GM21367 (cell line): ENCODE results near the gene PRSS58.

Experiments
- ATAC-seq: cut with Tn5 transposase; IDR thresholded peaks from one replicate; pipeline ENCODE4 v1.9.1; 2021; ENCODE audit not compliant: unreplicated experiment

Gene PRSS58, protein sequence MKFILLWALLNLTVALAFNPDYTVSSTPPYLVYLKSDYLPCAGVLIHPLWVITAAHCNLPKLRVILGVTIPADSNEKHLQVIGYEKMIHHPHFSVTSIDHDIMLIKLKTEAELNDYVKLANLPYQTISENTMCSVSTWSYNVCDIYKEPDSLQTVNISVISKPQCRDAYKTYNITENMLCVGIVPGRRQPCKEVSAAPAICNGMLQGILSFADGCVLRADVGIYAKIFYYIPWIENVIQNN

DNA sequence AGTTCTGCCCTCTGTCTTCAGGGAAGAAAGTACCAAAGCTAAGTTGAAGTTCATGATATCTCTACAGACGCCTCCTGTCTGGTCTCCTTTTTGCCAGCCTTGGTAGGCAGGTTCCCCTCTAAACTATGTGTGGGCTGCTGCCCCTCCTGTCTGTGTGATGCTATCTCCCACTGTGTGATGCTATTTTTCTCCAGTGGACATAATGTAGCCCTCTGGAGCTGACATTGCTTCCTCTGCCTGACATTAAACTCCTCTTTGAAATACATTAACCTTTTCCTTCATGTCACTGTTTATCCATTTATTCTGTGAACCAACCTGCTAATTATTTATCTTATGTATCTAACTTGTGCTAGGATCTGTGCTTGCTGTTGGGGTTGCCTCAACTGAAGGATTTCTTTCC, at the start of gene PRSS58:
PRSS58 (minus strand) TSS at position 101 of the 400 bp plus-strand sequence. CDS start 351 bp downstream, outside the sequence.
- no peak for ATAC-seq

DNA sequence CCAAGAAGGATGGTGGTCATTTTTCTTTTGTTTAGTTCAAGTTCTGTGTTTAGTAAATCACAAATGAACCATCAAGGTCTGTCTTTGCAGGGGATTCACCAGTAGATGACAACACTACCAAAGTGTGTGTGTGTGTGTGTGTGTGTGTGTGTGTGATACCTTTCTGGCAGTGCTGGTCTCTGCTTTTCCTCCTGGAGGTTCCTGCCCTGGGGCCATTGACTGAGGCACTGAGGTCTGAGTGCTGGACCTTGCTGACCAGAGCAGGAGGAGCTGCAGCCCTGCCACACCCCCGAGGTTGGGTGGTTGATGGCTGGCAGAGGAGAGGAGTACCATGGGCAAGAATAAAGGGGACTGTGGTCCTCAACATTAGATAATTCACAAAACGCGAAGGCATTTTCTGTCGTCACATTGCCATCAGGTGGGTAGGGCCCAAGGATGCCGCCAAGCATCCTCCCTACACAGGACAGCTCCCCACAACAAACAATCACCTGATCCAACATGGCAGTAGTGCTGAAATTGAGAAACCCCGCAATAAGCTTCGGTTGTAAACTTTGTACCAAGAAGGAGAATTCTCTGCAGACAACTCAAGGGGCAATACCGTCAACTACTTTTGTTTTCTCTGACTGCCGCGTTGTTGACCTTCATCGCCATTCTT, 49.5 kb upstream of the PRSS58 start:
- ATAC-seq, result no peak

DNA sequence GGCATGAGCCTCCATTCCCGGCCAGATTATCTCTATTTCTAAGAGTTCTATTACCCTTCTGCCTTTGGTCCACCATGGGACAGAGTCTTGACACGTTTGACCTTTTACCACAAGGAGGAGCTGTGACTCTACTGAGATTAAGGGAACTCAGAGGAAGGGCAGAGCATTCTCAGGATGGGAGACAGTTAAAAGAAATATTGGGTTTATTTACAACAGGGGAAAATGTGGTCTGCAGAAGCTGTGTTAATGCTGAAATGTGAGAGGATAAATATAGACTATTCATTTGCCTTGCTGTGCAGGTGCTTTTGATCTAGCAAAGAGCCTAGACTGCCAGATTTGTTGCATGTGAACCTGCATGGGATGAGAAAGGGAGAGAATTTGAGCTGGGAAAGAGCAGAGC, 45.8 kb upstream of the PRSS58 start:
- no peak for ATAC-seq

DNA sequence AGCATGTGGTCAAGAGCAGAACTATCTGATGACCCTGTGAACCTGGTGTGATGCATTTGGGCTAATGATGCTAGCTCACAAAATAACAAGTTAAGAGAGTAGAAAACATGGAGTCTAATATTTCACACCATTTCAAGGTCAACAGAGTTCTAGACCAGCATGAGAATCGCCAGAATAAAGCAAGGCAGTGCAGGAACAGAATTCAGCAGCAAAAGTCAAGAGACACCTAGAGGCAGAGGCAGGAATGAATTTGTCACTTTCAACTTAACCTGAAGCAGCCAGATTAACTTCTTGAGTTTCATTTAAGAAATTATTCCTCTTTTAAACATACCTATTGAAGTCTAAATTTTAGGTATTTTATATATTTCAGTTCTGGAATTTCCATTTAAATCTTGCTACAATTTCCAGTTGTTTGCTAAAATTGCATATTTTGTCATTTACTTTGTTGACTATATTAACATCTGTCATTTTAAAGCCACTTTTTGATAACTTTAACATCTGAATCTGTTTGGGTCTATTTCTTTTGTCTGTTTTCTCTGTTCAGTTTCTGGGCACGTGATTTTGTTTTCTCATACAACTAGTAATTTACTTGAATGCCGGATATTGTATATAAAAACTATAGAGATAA, 44.2 kb upstream of the PRSS58 start:
- ATAC-seq, result no peak

DNA sequence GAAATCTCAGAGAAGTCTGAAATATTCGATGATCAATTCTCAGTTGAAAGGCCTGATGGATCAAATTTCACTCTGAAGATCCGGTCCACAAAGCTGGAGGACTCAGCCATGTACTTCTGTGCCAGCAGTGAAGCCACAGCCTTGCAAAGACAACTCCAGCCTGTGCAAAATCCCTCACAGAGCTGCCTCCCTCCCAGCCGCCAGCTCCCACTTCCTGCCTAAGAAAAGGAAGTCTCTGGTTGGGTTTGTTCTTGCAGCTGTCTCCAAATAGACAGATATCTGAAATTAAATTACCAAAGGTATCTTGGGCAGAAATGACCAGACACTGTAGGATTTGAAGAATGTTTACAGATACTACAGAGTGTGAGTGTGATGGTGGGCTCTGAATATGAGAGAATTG, 43.4 kb upstream of the PRSS58 start:
- ATAC-seq, result no peak

DNA sequence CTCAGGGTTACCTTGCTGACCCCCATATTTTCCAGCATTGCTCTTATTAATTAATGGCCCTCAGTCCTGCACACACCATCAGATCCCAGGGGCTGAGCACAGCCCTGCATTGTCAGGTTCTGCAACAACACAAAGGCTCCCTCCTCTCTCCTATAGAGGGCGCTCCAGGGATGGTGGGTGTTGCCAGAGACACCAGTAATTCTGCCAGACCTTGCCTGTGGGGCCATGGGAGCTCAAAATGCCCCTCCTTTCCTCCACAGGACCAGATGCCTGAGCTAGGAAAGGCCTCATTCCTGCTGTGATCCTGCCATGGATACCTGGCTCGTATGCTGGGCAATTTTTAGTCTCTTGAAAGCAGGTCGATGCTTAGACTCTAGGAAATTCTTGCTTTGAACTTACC, 42.8 kb upstream of the PRSS58 start:
- ATAC-seq, result no peak

DNA sequence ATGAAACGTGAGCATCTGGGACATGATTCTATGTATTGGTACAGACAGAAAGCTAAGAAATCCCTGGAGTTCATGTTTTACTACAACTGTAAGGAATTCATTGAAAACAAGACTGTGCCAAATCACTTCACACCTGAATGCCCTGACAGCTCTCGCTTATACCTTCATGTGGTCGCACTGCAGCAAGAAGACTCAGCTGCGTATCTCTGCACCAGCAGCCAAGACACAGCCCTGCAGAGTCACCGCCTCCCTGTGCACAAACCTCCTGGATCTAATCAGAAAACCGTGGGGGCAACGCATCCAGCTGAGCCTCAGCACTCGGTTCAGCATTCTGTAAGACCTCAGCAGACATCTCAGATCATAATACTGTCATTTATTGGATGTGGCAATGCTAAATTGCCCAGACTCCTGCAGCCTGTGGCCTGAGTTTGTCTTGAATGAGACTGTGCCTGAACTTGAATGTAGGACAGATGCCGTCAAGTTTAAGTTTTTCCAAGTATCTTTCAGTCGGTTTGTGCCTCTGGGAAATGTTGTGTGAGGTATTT, 41.5 kb upstream of the PRSS58 start:
- ATAC-seq, result no peak

DNA sequence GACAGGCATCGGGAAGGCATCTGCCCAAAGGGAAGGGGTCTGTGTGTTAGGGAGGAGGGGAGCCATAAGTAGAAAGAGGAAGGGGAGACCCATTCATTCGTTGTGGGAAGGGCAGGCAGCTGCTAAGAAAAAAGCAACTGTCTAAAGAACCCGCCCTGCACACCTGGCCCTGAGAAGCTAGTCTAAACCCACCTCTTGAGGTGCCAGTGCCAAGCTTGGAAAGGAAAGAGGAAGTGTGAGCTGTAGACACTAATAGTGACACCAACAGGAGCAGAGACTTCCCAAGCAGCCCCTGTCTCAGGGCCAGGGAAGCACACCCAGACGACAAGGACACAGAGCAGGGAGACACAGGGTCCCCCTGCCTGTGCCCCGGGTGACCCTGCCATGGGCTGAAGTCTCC, 40.8 kb upstream of the PRSS58 start:
- no peak for ATAC-seq

DNA sequence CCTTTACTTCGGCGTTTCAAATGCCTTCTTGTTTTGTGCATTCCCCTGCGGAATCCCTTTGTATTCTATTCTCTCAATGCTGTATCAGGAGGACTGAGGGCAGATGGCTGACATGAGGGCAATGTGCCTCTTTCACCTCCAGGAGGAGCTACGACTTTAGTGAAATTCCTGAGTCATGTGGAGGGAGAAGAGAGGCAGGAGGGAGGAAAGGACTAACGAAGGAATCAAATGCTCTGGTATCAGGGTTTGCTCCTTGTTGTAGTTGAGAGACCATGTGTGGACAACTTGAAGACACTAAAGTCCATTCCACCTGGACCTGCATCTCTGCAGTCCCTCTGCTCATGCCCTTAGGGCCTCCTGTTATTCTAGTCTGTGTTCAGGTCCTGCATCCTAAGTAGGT, 40.2 kb upstream of the PRSS58 start:
- no peak for ATAC-seq

DNA sequence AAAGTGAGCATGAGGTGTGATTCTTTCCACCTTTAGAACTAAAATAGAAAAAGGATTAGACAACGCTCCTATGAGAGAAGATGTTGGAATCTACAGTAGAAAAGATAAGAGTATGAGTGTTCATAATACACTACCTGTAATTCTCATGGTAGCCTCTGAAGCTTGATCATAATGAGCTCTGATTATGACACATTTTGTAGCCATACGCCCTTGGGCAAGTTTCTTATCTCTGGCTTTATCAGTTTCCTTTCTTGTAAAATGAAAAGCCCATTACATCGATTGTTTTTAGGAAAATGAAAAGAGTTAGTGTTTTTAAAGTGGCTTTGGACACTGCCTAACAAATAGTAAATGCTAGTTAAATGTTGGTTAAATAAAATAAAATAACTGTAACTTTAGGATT, 22.4 kb upstream of the PRSS58 start:
- ATAC-seq, result no peak

DNA sequence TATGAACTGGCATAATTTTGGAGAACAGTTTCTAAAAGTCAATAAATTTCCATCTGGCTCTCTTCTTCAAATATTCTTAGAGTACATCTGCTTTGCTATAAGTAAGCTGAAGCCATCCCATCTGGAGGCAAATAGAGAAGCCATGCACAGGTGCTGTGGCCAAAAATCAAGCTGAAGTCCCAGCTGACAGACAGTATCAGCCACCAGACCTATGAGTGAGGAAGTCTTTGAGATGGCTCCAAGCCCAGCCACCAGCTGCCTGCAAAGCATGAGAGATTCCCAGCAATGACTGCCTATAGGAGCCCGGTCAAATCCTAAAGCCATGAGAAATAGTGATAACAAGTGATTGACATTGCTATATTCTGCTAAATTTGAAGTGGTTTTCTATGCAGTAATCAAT, 21.7 kb upstream of the PRSS58 start:
- no peak for ATAC-seq

DNA sequence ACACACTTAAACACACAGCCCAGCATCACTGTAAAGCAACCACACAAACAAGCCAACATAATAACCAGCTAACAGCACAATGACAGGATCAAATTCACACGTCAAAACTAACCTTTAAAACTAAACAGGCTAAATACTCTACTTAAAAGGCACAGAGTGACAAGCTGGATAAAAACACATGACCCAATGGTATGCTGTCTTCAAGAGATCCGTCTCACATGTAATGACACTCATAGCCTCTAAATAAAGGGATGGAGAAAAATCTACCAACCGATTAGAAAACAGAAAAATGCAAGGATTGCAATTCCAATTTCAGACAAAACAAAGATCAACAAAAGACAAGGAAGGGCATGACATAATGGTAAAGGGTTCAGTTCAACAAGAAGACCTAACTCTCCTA, 17.2 kb upstream of the PRSS58 start:
- ATAC-seq, result no peak

DNA sequence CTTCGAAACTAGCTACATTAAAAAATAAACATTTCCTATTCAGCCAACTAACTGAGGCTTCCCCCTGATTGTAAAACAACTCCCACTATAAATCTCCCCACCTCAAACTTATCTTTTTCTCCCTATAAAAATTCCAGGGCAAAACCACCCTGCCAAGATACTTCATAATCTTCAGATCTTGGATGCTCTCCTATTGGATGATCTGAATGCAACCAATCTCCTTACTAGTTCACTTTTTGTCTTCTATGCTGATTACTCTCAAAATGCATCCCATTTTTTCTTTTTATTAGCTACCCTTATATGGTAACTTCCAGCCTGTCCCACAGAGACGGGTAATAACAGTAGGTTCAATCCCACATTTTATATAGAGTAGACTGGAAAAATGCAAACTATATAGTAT, 15.0 kb upstream of the PRSS58 start:
- no peak for ATAC-seq

DNA sequence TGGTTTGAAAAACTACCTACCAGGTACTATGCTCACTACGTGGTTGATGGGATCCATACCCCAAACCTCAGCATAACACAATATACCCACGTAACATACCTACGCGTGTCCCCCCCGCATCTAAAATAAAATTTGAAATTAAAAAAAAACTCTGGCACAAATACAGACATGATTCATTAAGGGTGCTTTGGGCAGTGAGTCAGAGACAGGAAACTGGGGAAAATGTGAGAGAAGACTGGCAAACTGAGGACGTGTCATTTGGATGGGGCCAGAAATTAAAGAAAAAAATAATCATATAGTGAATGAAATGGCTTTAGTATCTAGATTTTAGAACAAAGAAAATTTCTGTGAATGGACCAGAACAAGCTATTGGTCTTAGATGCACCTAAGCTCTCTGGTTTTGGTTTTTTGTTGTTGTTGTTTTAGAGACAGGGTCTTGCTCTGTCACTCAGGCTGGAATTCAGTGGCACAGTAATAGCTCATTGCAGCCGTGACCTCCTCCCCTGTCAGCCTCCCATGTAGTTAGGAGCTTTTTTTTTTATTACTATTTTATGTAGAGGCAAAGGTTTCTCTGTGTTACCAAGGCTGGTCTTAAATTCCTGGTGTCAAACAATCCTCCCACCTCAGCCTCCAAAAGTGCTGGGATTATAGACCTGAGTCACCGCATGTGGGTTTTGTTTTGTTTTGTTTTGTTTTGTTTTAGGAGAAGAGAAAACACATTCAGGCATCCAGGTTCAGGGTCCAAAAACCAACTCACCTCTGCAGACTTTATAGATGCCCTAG, 5.9 kb upstream of the PRSS58 start:
- ATAC-seq, result no peak

DNA sequence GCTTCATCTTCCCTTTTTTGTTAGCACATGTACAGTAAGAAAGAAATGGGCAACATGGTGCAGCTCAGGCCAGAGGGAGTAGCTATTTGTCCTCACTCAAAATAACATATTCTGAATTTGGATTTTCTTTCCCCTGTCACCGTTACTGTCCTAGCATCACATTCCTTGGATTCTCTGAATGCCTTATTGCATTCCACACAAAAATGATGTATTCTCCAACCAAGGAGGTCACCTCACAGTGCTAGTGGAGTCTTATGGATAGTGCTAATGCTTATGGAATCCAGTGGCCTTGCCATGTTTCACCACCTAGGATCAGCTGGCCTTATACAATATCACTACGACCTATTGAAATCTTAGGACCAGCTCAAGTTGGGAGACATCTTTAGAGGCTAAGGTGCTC, 7.2 kb downstream of the PRSS58 start:
- ATAC-seq, result no peak

DNA sequence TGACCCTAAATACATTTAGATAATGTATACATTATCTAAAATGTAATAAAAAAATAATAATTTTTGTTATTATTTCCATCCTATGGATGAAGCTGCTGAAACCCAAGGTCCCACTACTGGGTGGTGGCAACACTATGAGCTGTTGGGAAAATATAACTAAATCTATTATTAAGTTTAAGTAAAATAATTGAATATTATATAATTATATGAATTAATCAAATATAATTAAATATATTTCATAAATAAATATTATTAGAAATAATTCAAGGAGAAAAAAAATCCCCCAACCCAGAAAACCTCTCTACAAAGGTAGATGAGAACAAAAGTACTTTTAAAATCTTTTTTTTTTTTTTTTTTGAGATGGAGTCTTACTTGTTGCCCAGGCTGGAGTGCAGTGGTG, 7.9 kb downstream of the PRSS58 start:
- ATAC-seq, result no peak

DNA sequence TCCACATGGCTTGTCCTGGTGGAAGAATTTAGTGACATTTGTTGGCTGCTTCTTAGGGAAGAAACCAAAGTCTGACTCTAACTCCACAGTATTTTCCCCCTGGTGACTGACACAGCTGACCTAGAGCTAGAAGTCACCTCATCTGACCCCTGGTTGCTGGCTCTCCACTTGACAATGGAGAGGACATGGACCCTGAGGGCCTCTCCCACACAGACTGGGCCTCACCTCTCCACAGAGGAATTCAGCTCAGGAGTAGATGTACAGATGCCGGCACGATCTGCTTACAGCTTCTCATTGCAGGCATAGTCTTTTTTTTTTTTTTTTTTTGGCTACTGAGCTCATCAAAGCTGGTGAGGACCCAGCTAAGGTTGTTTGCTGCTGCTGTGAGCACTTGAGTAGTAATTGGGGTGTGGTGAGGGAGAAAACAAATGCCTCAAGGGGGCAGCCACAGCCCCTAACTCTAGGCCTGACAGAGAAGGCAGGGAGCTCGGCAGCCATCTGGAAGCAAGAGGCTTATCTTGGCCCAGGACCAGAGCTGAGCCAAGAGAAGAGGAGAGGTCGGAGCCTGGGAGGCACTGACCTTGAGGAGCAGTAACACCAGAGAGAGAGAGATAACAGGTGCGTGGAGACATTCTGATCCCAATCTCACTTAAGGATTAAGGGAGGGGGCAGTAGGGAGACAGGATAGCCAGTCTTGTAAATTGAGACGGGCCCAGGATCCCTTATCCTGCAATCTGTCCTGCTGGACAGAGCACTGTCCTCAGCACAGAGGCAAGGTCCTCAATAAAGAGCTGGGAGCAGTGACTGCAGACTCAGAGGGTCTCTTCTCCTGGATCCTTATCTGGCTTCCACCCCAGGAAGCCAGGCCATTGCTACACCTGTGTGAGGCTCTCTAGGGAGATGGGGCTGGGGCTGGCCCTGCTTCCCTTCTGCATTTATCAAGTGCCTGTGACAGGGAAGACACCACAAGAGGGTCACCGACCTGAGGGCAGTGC, 9.4 kb downstream of the PRSS58 start:
- no peak for ATAC-seq

DNA sequence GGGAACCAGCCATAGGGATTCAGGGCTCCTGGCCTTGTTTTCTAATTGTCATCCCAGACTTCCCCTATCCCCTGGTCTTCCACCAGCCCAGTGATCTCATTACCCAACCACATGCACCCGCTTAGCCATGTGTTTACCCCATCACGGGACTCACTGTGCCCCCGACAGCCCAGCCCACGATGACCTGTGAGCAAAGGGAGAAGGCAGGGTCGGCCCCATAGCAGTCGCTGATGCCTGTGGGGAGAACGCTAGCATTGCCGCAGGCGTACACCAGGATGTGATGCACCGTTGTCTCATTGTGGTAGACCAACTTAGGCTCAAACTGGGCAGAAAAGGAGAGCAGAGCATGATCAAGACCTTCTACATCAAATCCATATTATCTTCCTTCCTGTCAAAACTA, 14.0 kb downstream of the PRSS58 start:
- no peak for ATAC-seq

DNA sequence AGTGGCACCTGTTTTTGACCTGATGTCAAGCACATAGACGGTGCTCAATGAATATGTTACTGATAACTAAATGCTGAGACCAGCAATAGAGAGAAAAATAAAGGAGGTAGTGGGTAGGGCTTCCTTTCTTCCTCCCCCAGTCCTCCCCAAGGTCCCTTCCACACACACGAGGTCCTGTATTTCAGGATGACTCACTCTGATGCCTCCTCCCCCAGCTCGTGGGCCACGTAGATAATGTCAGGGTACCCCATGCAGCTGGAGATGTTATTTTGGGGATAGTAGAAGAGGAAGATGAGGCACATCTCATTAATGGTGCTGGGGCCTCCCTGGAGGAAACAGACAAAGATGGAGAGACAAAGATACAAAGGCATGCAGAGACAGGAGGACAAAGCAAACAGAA, 17.3 kb downstream of the PRSS58 start:
- ATAC-seq, result no peak

DNA sequence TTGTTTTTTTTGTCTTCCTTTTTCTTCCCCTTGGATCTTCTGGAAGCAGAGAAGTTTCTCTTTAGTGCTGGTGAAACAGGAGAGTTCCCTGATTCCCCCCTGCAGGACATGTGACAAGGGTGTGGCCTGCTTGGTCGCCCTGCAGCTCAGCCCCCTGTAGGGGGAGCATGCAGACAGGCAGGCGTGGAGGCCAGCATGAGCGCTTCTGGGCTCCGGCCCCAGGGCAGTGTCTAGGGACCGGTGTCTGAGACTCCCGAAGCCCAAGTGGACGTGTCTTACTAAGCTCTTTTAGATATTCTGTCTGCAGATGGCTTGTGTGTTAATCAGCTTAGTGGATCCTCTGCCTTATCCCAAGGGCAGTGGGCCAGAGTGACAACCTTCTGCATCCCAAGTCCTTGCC, 26.1 kb downstream of the PRSS58 start:
- ATAC-seq, result no peak
